ENCODE measurements around the gene CDH7. TPM values are rescaled to one million over a fixed set of nuclear protein-coding genes. Genes with fewer than 3 reads are reported as not detected.

The CDH7 gene
- total RNA-seq, 1 donor from 2014 or later: 0.94 TPM

- no peak for DNase-seq (ENCODE audit: low spot score in 2 of 2, unreplicated experiment in 2 of 2)
- no peak overlapping the region for H3K27ac Mint-ChIP-seq
Observed at GRCh38 chr18:65755616-65756015, 4.8 kb downstream of the CDH7 start.

GRCh38 chr18:65760457-65760856 lies 9.6 kb downstream of the CDH7 start:
- H3K27me3 Mint-ChIP-seq (ENCODE audit: low read depth): no peaks in the 10 kb centered on the region
- H3K9me3 Mint-ChIP-seq: no peaks in the 10 kb centered on the region
- no peak overlapping the region for H3K27ac Mint-ChIP-seq
- DNase-seq (ENCODE audit: low spot score in 2 of 2, unreplicated experiment in 2 of 2): no peak
- TF ChIP-seq CTCF (IDR thresholded peaks at IDR 0.05; ENCODE audit: unreplicated experiment): no peak
- no peak overlapping the region for H3K4me3 Mint-ChIP-seq
- H3K36me3 Mint-ChIP-seq: no peaks in the 10 kb centered on the region
- no peaks in the 10 kb centered on the region for H3K4me1 Mint-ChIP-seq

More at GRCh38 chr18:65755616-65756015, 4.8 kb downstream of the CDH7 start:
- H3K4me1 Mint-ChIP-seq: peaks cover 13% of the 10 kb centered on the region
- TF ChIP-seq CTCF (IDR thresholded peaks at IDR 0.05; ENCODE audit: unreplicated experiment): no peak
- H3K4me3 Mint-ChIP-seq: no peak overlapping the region
- peaks cover 22% of the 10 kb centered on the region for H3K27me3 Mint-ChIP-seq (ENCODE audit: low read depth)
- no peaks in the 10 kb centered on the region for H3K36me3 Mint-ChIP-seq
- no peaks in the 10 kb centered on the region for H3K9me3 Mint-ChIP-seq

GRCh38 chr18:65761636-65762295 lies 11.0 kb downstream of the CDH7 start:
- Mint-ChIP-seq H3K27ac (no peak overlapping the region), H3K9me3 (no peaks in the 10 kb centered on the region), H3K27me3 (ENCODE audit: low read depth) (no peaks in the 10 kb centered on the region), H3K36me3 (no peaks in the 10 kb centered on the region), H3K4me1 (no peaks in the 10 kb centered on the region), H3K4me3 (no peak overlapping the region)
- DNase-seq (ENCODE audit: low spot score in 2 of 2, unreplicated experiment in 2 of 2): no peak
- TF ChIP-seq CTCF (IDR thresholded peaks at IDR 0.05; ENCODE audit: unreplicated experiment): no peak

- no peak overlapping the region for H3K27ac Mint-ChIP-seq
- H3K36me3 Mint-ChIP-seq: no peaks in the 10 kb centered on the region
- no peaks in the 10 kb centered on the region for H3K4me1 Mint-ChIP-seq
Observed at GRCh38 chr18:65762556-65762955, 11.7 kb downstream of the CDH7 start.

GRCh38 chr18:65767406-65767805 lies 16.6 kb downstream of the CDH7 start:
- Mint-ChIP-seq H3K4me3 (no peak overlapping the region), H3K9me3 (no peaks in the 10 kb centered on the region), H3K36me3 (no peaks in the 10 kb centered on the region), H3K27me3 (ENCODE audit: low read depth) (no peaks in the 10 kb centered on the region), H3K4me1 (peaks cover 7% of the 10 kb centered on the region), H3K27ac (no peak overlapping the region)
- no peak for DNase-seq (ENCODE audit: low spot score in 2 of 2, unreplicated experiment in 2 of 2)
- TF ChIP-seq CTCF (IDR thresholded peaks at IDR 0.05; ENCODE audit: unreplicated experiment): no peak

More at GRCh38 chr18:65762556-65762955, 11.7 kb downstream of the CDH7 start:
- H3K9me3 Mint-ChIP-seq: no peaks in the 10 kb centered on the region
- DNase-seq (ENCODE audit: low spot score in 2 of 2, unreplicated experiment in 2 of 2): no peak
- TF ChIP-seq CTCF (IDR thresholded peaks at IDR 0.05; ENCODE audit: unreplicated experiment): no peak
- no peaks in the 10 kb centered on the region for H3K27me3 Mint-ChIP-seq (ENCODE audit: low read depth)
- H3K4me3 Mint-ChIP-seq: no peak overlapping the region

Data from mesothelial cell of epicardium (in vitro differentiated cells).